HepG2 (cell line): ENCODE measurements around the gene MAN1C1. TPM values are rescaled to one million over a fixed set of nuclear protein-coding genes. Genes with fewer than 3 reads are reported as not detected.

Experiments used
- ATAC-seq: fragments of 200-7000 bp; cut with Tn5 transposase; 3 replicates; pipeline ENCODE4 v1.9.1; 2020; ENCODE audit warnings: mild to moderate bottlenecking, moderate library complexity
- BruUV-seq: library from RNA; stranded (reverse); fragments of 400-500 nt; replicated peaks from 2 replicates; lab custom pipeline; 2021; lab: Mats Ljungman, UMichigan
- CTCF ChIA-PET: fragments of 300-600 bp; formaldehyde crosslinking; extraction: SDS; loops from one replicate; lab custom pipeline; 2021; ENCODE audit warnings: low total read pairs, inconsistent platforms, low intra/inter-chr PET ratio; lab: Yijun Ruan, JAX
- POLR2A ChIA-PET: fragments of 350-600 bp; sonication (Branson Sonifier 250); formaldehyde crosslinking; loops from one replicate; lab custom pipeline; 2020; ENCODE audit warnings: antibody characterized with exemption, inconsistent platforms; lab: Yijun Ruan, JAX
- DNase-seq: peaks from one replicate; pipeline ENCODE4 v3.0.0-alpha.2; 2015; ENCODE audit warnings: low spot score
- FAIRE-seq: peaks from 3 replicates; lab custom pipeline; 2011; peaks lifted over from hg19 to GRCh38; lab: Jason Lieb, UNC
- H2AFZ ChIP-seq: one replicate; pipeline ENCODE4 v1.6.1; 2011; ENCODE audit warnings: low read length, inconsistent platforms
- H3K27ac ChIP-seq: fragments of 300-600 bp; 3 replicates; pipeline ENCODE4 v1.8.0; 2011; ENCODE audit warnings: mixed run types, mild to moderate bottlenecking, mixed read lengths, low read length, inconsistent platforms; ENCODE audit not compliant: insufficient read depth; ENCODE audit errors: extremely low read length
- H3K27me3 ChIP-seq, 2 experiments: fragments of 200-600 bp in 1 of 2; 2 replicates in 1 of 2; 3 replicates in 1 of 2; pipeline versions ENCODE4 v1.6.0 to v1.8.0; 2011; ENCODE audit warnings: low read length in 2 of 2, mild to moderate bottlenecking in 2 of 2, moderate library complexity in 2 of 2, inconsistent platforms in 1 of 2; ENCODE audit not compliant: insufficient read depth in 2 of 2, control insufficient read depth in 1 of 2
- H3K36me3 ChIP-seq, 2 experiments: fragments of 200-600 bp in 1 of 2; replicated peaks in 1 of 2; 2 replicates in 1 of 2; 3 replicates in 1 of 2; pipeline versions ENCODE4 v1.5.1 to v1.8.0; 2011; ENCODE audit warnings: low read length in 2 of 2, inconsistent platforms in 1 of 2; ENCODE audit not compliant: insufficient read depth in 2 of 2, control insufficient read depth in 1 of 2
- H3K4me1 ChIP-seq: 2 replicates; pipeline ENCODE4 v1.5.1; 2012; ENCODE audit warnings: low read length, inconsistent platforms; ENCODE audit not compliant: insufficient read depth
- H3K4me2 ChIP-seq: 2 replicates; pipeline ENCODE4 v1.6.0; 2011; ENCODE audit warnings: low read depth, low read length, inconsistent platforms
- H3K4me3 ChIP-seq, 3 experiments: fragments of 200-600 bp in 1 of 3; sonication (generic), shearing (Covaris generic) in 1 of 3; replicated peaks in 1 of 3; 2 replicates each; pipeline ENCODE4 v1.5.1; 2011 to 2016; ENCODE audit warnings: low read length in 3 of 3, inconsistent platforms in 2 of 3, low read depth in 2 of 3, mild to moderate bottlenecking in 2 of 3, control low read depth in 1 of 3, mixed read lengths in 1 of 3; ENCODE audit not compliant: insufficient read depth in 1 of 3
- H3K79me2 ChIP-seq: one replicate; pipeline ENCODE4 v1.6.1; 2011; ENCODE audit warnings: low read length, inconsistent platforms; ENCODE audit not compliant: insufficient read depth
- H3K9ac ChIP-seq: 2 replicates; pipeline ENCODE4 v1.6.0; 2011; ENCODE audit warnings: mild to moderate bottlenecking, low read depth, low read length, inconsistent platforms; ENCODE audit not compliant: insufficient read depth
- H3K9me3 ChIP-seq: 2 replicates; pipeline ENCODE4 v1.5.1; 2012; ENCODE audit warnings: mild to moderate bottlenecking, low read length
- H4K20me1 ChIP-seq: 2 replicates; pipeline ENCODE4 v1.6.0; 2011; ENCODE audit warnings: inconsistent platforms, mild to moderate bottlenecking, low read length, moderate library complexity; ENCODE audit not compliant: insufficient read depth
- CC2D1A ChIP-seq: sonication (generic); formaldehyde crosslinking; IDR thresholded peaks from 2 replicates; pipeline ENCODE4 v1.8.1; 2023; ENCODE audit warnings: mild to moderate bottlenecking, missing genetic modification reagents
- DMAP1 ChIP-seq: IDR thresholded peaks from 2 replicates; pipeline ENCODE4 v1.6.1; 2016
- HCFC1 ChIP-seq: fragments of 150-350 bp; IDR thresholded peaks from 2 replicates; pipeline ENCODE4 v1.6.1; 2014; ENCODE audit warnings: low read depth, low read length
- ZNF710 ChIP-seq: sonication (generic); formaldehyde crosslinking; IDR thresholded peaks from 2 replicates; pipeline ENCODE4 v1.5.0; 2020; ENCODE audit warnings: mild to moderate bottlenecking, missing genetic modification reagents, borderline replicate concordance
- ZNF768 ChIP-seq: sonication (generic); formaldehyde crosslinking; IDR thresholded peaks from 2 replicates; pipeline ENCODE4 v1.4.0; 2020; ENCODE audit warnings: missing genetic modification reagents
- WGBS: methylation state at CpG from one replicate; pipeline ENCODE4 v1.1.6; 2017; ENCODE audit warnings: low lambda C conversion rate; 5-methylcytosine and 5-hydroxymethylcytosine counted together
- in situ Hi-C: cut with HindIII; loops from 2 replicates; pipeline ENCODE4 v1.10.0; 2017; ENCODE audit warnings: low pct_unique_long_range_greater_than_20kb; ENCODE audit not compliant: extremely low pct_ligation_motif_present
- intact Hi-C: fragments of 100-400 bp; cut with micrococcal nuclease; formaldehyde crosslinking; loops from one replicate; pipeline ENCODE4 v1.10.0; 2022; ENCODE audit not compliant: unreplicated experiment
- polyA plus RNA-seq, 8 experiments: library from polyadenylated mRNA; depleted of rRNA in 3 of 8; stranded (reverse) in 7 of 8; unstranded in 1 of 8; fragments of >200 nt; fragmentation: Illumina TruSeq in 4 of 8; extraction: Trizol in 4 of 8; gene quantifications; 2 replicates each; pipeline versions ENCODE4 v1.2.1 to v1.2.3, GENCODE V29; 2011 to 2016; ENCODE audit warnings: low read depth in 4 of 8, missing spikeins in 1 of 8, mixed read lengths in 1 of 8; ENCODE audit not compliant: insufficient read depth in 1 of 8
- total RNA-seq, 5 experiments: library from RNA; depleted of rRNA; stranded (reverse); fragments of >200 nt; fragmentation: Illumina TruSeq; extraction: Trizol; gene quantifications; 2 replicates each; pipeline ENCODE4 v1.2.3, GENCODE V29; 2016; ENCODE audit warnings: low read depth in 1 of 5

Gene MAN1C1
- total and polyA plus RNA-seq, 2 of the 13 experiments (the other 11 are each of a cell fraction or from before 2014, with no cell fraction given) = 0.18 to 0.49 TPM

- Histone ChIP-seq H3K9me3 (no peaks in the 10 kb centered on the region), H3K4me1 (no peaks in the 10 kb centered on the region), H3K27ac (no peak overlapping the region), H3K36me3 (no peaks in the 10 kb centered on the region), H4K20me1 (no peaks in the 10 kb centered on the region), H3K79me2 (no peaks in the 10 kb centered on the region), H3K27me3 (peaks cover 12 to 66% of the 10 kb centered on the region in 2 experiments), H2AFZ (no peak overlapping the region), H3K9ac (no peak overlapping the region), H3K4me3 (no peak overlapping the region), H3K4me2 (no peak overlapping the region)
- DNase-seq = no peak
- ATAC-seq = no peak
- POLR2A ChIA-PET = no interaction called here
- CTCF ChIA-PET = no interaction called here
- intact Hi-C loops (no loop called here), in situ Hi-C loops (no loop called here)
- FAIRE-seq = no peak
- BruUV-seq = no TSS peak
- WGBS = 50% methylated on average over 14 of the region's 22 CpGs
- TF ChIP-seq HCFC1 (no peak), DMAP1 (CRISPR knock-in tag) (no peak), ZNF710 (CRISPR knock-in tag) (no peak), ZNF768 (CRISPR knock-in tag) (peak; percentile 67; the same call in 1 of the 2 replicates), CC2D1A (CRISPR knock-in tag) (no peak)
- TF ChIP-seq, all 625 proteins: peak for 1
Measured at GRCh38 chr1:25746299-25747045, 129.9 kb downstream of the MAN1C1 start.
